LNCAP (cell line): ENCODE data around the gene ADCY9.

ENCODE experiments used
- CTCF ChIP-seq: fragments of 450-650 bp; IDR thresholded peaks from 2 replicates; pipeline ENCODE4 v1.5.1; 2017; ENCODE audit warnings: mild to moderate bottlenecking

ADCY9 gene

DNA sequence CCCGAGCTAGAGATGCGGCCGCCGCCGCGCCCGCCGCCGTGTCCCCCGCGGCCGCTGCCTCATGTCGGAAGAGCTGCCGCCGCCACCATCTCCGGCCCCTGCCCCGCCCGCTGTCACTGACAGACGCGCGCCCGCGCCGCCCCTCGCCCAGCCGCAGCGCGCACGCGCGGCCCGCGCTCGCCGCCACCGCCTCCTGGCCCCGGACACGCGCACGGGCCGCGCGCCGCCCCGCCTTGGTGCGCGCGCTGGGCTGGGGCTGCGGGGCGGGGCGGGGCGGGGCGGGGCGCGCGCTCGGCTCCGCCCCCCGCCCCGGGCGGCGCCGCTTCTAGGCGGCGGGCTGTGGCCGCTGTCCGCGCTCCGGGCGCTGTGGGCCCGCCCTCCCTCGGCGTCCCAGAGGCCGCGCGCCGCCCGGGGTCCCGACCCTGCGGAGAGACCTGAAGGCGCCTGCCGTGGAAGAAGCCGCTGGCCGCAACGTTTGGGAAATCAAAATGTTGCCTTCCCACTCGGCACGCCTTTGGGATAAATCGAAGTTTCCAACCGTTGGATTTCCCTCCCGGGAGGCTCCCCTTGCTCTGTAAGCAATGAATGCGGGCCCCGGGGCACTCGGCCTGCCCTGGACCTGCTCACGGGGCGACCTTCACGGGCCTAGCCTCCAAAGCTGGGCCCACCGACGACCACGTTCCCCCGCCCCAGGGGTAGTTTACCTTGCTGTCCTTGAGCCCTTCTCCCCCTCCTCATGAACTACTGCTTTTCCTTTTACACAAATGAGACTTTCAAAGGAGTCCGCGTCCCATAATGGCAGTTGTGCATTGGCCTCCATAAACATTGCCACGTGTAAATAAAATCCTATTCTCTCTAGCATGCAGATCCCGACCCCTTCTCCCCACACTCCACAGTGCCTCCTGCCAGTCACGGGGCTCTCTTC is at the start of gene ADCY9:
TSS of gene ADCY9 (minus strand) at position 118 of the 925 bp plus-strand sequence. CDS start 1,000 bp downstream, outside the sequence.
- no peak for TF ChIP-seq CTCF

GRCh38 chr16:4160658-4161430 is 44.6 kb upstream of the ADCY9 start:
- no peak for TF ChIP-seq CTCF

GRCh38 chr16:4159726-4160125 is 43.5 kb upstream of the ADCY9 start:
- TF ChIP-seq CTCF, result no peak

DNA sequence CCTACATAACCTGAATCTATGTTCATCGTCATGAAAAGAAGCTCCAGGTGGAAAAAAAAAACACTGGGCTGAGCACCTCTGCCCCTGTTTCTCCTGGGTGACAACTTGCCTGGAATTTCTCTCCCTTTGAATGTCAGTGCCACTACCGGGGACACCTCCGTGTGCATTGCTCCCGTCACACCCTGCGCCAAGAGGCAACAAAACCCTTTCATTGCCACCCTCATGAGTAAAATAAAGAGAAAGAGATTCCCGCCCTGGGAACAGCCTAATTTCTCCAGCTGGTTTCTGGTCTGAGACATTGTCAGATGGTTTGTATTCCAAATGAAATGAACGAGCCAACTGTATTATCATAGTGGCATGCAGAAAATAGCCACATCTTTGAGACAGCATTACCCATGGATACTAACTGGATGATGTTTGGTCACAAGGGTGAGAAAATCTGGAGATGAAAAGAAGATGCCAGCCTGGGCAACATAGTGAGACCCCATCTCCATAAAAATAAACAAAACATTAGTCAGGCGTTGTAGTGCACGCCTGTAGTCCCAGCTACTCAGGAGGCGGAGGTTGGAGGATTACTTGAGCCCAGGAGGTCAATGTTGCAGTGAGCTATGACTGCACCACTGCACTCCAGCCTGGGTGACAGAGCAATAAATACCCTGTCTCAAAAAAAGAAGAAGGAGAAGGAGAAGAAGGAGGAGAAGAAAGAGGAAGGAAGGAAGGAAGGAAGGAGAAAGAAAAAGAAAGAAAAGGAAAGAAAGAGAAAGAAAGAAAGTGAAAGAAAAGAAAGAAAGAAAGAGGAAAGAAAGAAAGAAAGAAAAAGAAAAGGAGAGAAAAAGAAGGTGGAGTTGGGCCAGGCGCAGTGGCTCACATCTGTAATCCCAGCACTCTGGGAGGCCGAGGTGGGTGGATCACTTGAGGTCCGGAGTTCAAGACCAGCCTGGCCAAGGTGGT is 42.2 kb upstream of the ADCY9 start:
- TF ChIP-seq CTCF, result no peak

GRCh38 chr16:4157376-4157825 is 41.2 kb upstream of the ADCY9 start:
- no peak for TF ChIP-seq CTCF

GRCh38 chr16:4152267-4152666 is 36.0 kb upstream of the ADCY9 start:
- no peak for TF ChIP-seq CTCF

DNA sequence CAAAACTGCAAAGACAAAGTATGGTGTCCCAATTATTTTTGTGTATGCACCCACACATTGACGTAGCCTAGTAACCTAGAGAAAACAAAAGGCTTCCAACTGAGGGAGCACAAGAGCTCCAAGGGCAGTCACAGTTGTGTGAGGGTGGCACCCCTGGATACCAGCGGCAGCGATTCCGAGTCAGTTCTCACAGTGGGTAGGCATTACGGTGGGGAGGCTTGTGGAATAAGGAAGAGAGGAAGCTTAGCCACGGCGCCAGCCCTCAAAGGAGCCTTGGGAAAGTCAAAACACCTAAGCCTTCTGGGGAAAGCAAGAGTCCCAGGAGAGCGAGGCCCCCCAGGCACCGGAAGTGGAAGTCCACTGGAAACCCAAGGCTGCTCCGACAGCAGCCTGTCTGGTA is 31.0 kb upstream of the ADCY9 start:
- TF ChIP-seq CTCF, result no peak
